Activated B cell treated with CpG ODN at 0.5 μM for 24 hours (primary cell): ENCODE results near the gene ING4. TPM values are rescaled to one million over a fixed set of nuclear protein-coding genes. Genes with fewer than 3 reads are reported as not detected.
A peak's percentile ranks its signal among the peaks of the same experiment; 100 is the strongest.

Experiments
- ATAC-seq: fragments of 200-7000 bp; cut with Tn5 transposase; one replicate; pipeline ENCODE4 v1.10.0; 2021; ENCODE audit warnings: low read depth, mild to moderate bottlenecking, moderate library complexity
- CTCF ChIA-PET: fragments of 350-600 bp; sonication (Branson Sonifier 250); formaldehyde crosslinking; loops from one replicate; lab custom pipeline; 2021; ENCODE audit warnings: antibody characterized with exemption; lab: Charles Lee
- POLR2A ChIA-PET: fragments of 350-600 bp; sonication (Branson Sonifier 250); formaldehyde crosslinking; loops from one replicate; lab custom pipeline; 2021; ENCODE audit warnings: antibody characterized with exemption; lab: Charles Lee
- DNase-seq: peaks from one replicate; pipeline ENCODE4 v3.0.0; 2022
- H3K27ac Mint-ChIP-seq: one replicate; pipeline ENCODE4 v1.8.0; 2020; ENCODE audit warnings: mixed read lengths
- H3K27me3 Mint-ChIP-seq: one replicate; pipeline ENCODE4 v1.8.0; 2021; ENCODE audit warnings: mixed read lengths
- H3K36me3 Mint-ChIP-seq: one replicate; pipeline ENCODE4 v1.8.0; 2021; ENCODE audit warnings: low read depth, mixed read lengths
- H3K4me1 Mint-ChIP-seq: one replicate; pipeline ENCODE4 v1.8.0; 2021; ENCODE audit warnings: mixed read lengths
- H3K4me3 Mint-ChIP-seq: one replicate; pipeline ENCODE4 v1.8.0; 2020; ENCODE audit warnings: mild to moderate bottlenecking, mixed read lengths
- H3K9me3 Mint-ChIP-seq: one replicate; pipeline ENCODE4 v1.8.0; 2020; ENCODE audit warnings: mixed read lengths
- intact Hi-C: fragments of 100-400 bp; cut with micrococcal nuclease; formaldehyde crosslinking; loops from one replicate; pipeline ENCODE4 v1.15.1; 2024
- total RNA-seq: library from RNA; stranded (reverse); gene quantifications from 2 replicates; pipeline ENCODE4 v1.2.3, GENCODE V29; 2022
- TF ChIP-seq, protein P1 (sequence below): fragments of 200-600 bp; IDR thresholded peaks from one replicate; pipeline ENCODE4 v1.8.0; 2022; ENCODE audit warnings: antibody characterized with exemption, mild to moderate bottlenecking

The ING4 gene
- total RNA-seq, 1 donor from 2014 or later = 39.2 TPM

DNA sequence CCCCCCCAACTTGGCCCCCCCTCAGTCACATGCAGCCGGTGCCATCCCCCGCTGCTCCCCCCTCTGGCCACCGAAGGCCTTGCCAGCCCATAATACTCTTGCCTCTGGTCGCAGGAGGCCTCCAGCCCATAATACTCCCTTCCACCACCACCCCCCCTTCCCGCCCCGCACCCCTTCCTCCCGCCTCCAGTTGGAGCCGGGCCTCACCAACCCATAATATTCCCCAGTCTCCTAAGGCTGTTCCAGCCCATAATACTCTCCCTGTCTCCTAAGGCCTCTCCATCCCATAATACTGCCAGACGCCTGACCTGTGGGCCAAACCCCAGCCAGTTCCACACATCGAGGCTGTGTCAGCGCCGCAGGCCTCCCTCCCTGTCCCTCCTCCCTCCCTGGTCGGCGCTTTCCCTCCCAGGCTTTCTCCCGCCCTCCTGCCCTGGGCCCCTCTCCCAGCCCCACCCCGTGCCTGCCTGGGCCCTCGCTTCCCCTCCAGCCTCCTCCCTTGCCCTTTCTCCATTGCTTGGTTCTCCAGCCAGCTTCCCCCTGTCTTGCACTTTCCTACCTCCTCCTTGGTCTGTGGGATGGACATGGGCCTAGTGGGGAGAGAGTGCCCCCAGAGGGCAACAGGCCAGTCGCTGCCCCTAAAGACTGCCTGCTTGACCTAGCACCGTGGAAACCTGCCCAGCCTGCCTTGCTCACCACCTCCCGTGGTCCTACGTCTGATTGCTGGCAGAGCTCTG is 49.0 kb downstream of the ING4 start:
- Mint-ChIP-seq H3K4me3 (no peak overlapping the region), H3K27me3 (no peaks in the 10 kb centered on the region), H3K36me3 (peaks cover 5% of the 10 kb centered on the region), H3K4me1 (peaks cover 75% of the 10 kb centered on the region), H3K27ac (peak overlapping the region; percentile 88), H3K9me3 (no peaks in the 10 kb centered on the region)
- ChIA-PET CTCF (interaction anchor here (1.0 to 2.3 kb wide), 4 partner anchors 31 to 110 kb away, joined by 3 to 7 read pairs (median 5); partner anchors contain the start of gene COPS7A), POLR2A (interaction anchor here (0.5 to 3.9 kb wide), 17 partner anchors 8 to 139 kb away, joined by 3 to 48 read pairs (median 4); partner anchors contain the start of genes ACRBP, COPS7A, LPAR5 and MLF2)
- ATAC-seq (peak; percentile 36), DNase-seq (peak; percentile 28)
- intact Hi-C loops = loop anchor here (1.0 kb wide), 1 partner anchor 139 kb away; the partner anchor contains the start of gene MLF2
- TF ChIP-seq, protein P1, sequence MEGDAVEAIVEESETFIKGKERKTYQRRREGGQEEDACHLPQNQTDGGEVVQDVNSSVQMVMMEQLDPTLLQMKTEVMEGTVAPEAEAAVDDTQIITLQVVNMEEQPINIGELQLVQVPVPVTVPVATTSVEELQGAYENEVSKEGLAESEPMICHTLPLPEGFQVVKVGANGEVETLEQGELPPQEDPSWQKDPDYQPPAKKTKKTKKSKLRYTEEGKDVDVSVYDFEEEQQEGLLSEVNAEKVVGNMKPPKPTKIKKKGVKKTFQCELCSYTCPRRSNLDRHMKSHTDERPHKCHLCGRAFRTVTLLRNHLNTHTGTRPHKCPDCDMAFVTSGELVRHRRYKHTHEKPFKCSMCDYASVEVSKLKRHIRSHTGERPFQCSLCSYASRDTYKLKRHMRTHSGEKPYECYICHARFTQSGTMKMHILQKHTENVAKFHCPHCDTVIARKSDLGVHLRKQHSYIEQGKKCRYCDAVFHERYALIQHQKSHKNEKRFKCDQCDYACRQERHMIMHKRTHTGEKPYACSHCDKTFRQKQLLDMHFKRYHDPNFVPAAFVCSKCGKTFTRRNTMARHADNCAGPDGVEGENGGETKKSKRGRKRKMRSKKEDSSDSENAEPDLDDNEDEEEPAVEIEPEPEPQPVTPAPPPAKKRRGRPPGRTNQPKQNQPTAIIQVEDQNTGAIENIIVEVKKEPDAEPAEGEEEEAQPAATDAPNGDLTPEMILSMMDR = no peak

- ATAC-seq (peak; percentile 19), DNase-seq (no peak)
- CTCF ChIA-PET = interaction anchor here (0.7 to 2.3 kb wide), 6 partner anchors 22 to 180 kb away, joined by 3 to 7 read pairs (median 4); partner anchors contain the start of gene NOP2
- no peaks in the 10 kb centered on the region for H3K36me3 Mint-ChIP-seq
- H3K27me3 Mint-ChIP-seq = no peaks in the 10 kb centered on the region
- TF ChIP-seq, protein P1 = no peak
- intact Hi-C loops = loop anchor here (1.0 kb wide), 1 partner anchor 140 kb away; the partner anchor contains the start of gene MLF2
- H3K9me3 Mint-ChIP-seq = no peaks in the 10 kb centered on the region
- peak overlapping the region; percentile 85 for H3K27ac Mint-ChIP-seq
- POLR2A ChIA-PET = interaction anchor here (0.5 to 3.9 kb wide), 21 partner anchors 9 to 197 kb away, joined by 3 to 48 read pairs (median 4); partner anchors contain the start of genes ACRBP, COPS7A, LPAR5 and MLF2
- peak overlapping the region; percentile 38 for H3K4me3 Mint-ChIP-seq
- peaks cover 71% of the 10 kb centered on the region for H3K4me1 Mint-ChIP-seq
Measured at GRCh38 chr12:6613015-6613775, 49.7 kb downstream of the ING4 start.

- CTCF ChIA-PET = interaction anchor here (0.7 to 1.2 kb wide), 4 partner anchors 22 to 180 kb away, joined by 3 to 4 read pairs (median 4); partner anchors contain the start of gene NOP2
- DNase-seq (no peak), ATAC-seq (no peak)
- TF ChIP-seq, protein P1 = no peak
- POLR2A ChIA-PET = interaction anchor here (0.5 to 3.9 kb wide), 11 partner anchors 15 to 140 kb away, joined by 3 to 48 read pairs (median 7); partner anchors contain the start of genes COPS7A, LPAR5, MLF2 and NOP2
- H3K4me1 Mint-ChIP-seq = peaks cover 67% of the 10 kb centered on the region
- H3K9me3 Mint-ChIP-seq = no peaks in the 10 kb centered on the region
- intact Hi-C loops = loop anchor here (1.0 kb wide), 1 partner anchor 141 kb away; the partner anchor contains the start of gene MLF2
- H3K36me3 Mint-ChIP-seq = no peaks in the 10 kb centered on the region
- H3K27me3 Mint-ChIP-seq = no peaks in the 10 kb centered on the region
- peak overlapping the region; percentile 85 for H3K27ac Mint-ChIP-seq
- peak overlapping the region; percentile 38 for H3K4me3 Mint-ChIP-seq
Measured at GRCh38 chr12:6612652-6613014, 50.3 kb downstream of the ING4 start.

DNA sequence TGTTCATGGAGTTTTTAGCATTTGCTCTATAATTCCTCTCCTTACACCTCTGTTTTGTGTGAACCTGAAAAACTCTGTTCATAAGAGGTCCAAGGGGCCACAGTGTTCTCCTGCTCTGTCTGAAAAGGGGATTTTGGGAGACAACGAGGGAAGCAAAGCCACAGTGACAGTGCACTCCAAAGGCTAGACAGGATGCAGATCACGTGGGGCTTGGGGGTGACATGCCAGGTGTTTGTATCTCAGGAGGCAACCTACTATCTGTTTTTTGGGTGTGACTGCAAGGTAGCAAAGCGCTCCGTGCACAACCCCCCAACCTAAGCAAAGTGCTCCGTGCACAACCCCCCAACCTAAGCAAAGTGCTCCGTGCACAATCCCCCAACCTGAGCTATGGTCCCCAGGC is 50.7 kb downstream of the ING4 start:
- ChIA-PET POLR2A (interaction anchor here (0.5 to 3.9 kb wide), 9 partner anchors 15 to 141 kb away, joined by 3 to 48 read pairs (median 11); partner anchors contain the start of genes COPS7A, LPAR5, MLF2 and NOP2), CTCF (interaction anchor here (0.7 to 1.2 kb wide), 4 partner anchors 23 to 181 kb away, joined by 3 to 4 read pairs (median 4); partner anchors contain the start of gene NOP2)
- no peak for DNase-seq
- Mint-ChIP-seq H3K36me3 (no peaks in the 10 kb centered on the region), H3K9me3 (no peaks in the 10 kb centered on the region), H3K27me3 (no peaks in the 10 kb centered on the region), H3K27ac (peak overlapping the region; percentile 85), H3K4me1 (peaks cover 65% of the 10 kb centered on the region), H3K4me3 (peak overlapping the region; percentile 38)
- TF ChIP-seq, protein P1 = no peak
- intact Hi-C loops = no loop called here
- no peak for ATAC-seq
